ENCODE measurements around the gene RFPL3.

RFPL3 gene

DNA sequence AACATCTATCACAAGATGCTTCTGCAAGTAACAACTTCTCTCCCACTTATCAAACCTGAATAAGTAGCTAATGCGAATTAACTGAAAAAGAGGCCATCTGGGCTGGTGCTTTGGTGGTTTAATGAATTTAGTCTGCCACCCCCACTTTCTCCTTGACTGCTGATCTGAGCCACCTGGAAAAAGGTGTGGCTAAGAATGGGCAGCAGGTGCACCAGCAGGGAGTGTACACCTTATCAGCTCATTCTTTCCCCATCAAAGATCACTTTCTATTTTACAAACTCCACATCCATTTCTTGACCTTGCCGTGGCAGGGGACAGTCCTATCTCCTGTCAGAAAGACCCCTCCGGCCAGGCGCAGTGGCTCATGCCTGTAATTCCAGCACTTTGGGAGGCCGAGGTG, 6.5 kb downstream of the RFPL3 start:
- H3K79me2 ChIP-seq (ENCODE audit: insufficient read depth, low read length): no peaks in the 10 kb centered on the region
- no peak overlapping the region for H3K4me2 ChIP-seq (ENCODE audit: insufficient read depth, low read length)
- no peak overlapping the region for H3K4me3 ChIP-seq (ENCODE audit: low read depth in 1 of 2, low read length in 2 of 2)
- H3K9ac ChIP-seq (ENCODE audit: low read depth, low read length): no peak overlapping the region
- no peak overlapping the region for H3K27ac ChIP-seq (ENCODE audit: low read length)
- no peaks in the 10 kb centered on the region for H3K9me3 ChIP-seq (ENCODE audit: insufficient read depth, low read length, severe bottlenecking)
- ATAC-seq (ENCODE audit: insufficient read depth, low read depth) (no peak), DNase-seq (no peak)
- H3K27me3 ChIP-seq (ENCODE audit: insufficient read depth, low read length, poor library complexity): no peaks in the 10 kb centered on the region
- no peaks in the 10 kb centered on the region for H3K36me3 ChIP-seq (ENCODE audit: insufficient read depth, low read length)
- H4K20me1 ChIP-seq (ENCODE audit: insufficient read depth, low read length): no peaks in the 10 kb centered on the region
- H3K4me1 ChIP-seq (ENCODE audit: insufficient read depth, low read length): no peaks in the 10 kb centered on the region
- H2AFZ ChIP-seq (ENCODE audit: low read depth, low read length): no peak overlapping the region
- TF ChIP-seq, protein P1, sequence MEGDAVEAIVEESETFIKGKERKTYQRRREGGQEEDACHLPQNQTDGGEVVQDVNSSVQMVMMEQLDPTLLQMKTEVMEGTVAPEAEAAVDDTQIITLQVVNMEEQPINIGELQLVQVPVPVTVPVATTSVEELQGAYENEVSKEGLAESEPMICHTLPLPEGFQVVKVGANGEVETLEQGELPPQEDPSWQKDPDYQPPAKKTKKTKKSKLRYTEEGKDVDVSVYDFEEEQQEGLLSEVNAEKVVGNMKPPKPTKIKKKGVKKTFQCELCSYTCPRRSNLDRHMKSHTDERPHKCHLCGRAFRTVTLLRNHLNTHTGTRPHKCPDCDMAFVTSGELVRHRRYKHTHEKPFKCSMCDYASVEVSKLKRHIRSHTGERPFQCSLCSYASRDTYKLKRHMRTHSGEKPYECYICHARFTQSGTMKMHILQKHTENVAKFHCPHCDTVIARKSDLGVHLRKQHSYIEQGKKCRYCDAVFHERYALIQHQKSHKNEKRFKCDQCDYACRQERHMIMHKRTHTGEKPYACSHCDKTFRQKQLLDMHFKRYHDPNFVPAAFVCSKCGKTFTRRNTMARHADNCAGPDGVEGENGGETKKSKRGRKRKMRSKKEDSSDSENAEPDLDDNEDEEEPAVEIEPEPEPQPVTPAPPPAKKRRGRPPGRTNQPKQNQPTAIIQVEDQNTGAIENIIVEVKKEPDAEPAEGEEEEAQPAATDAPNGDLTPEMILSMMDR (IDR thresholded peaks at IDR 0.05; ENCODE audit: borderline replicate concordance, extremely low read depth, low read length, poor library complexity, severe bottlenecking): no peak
- no peak for TF ChIP-seq EZH2 (IDR thresholded peaks at IDR 0.05; ENCODE audit: borderline replicate concordance, low read depth, low read length, severe bottlenecking)

DNA sequence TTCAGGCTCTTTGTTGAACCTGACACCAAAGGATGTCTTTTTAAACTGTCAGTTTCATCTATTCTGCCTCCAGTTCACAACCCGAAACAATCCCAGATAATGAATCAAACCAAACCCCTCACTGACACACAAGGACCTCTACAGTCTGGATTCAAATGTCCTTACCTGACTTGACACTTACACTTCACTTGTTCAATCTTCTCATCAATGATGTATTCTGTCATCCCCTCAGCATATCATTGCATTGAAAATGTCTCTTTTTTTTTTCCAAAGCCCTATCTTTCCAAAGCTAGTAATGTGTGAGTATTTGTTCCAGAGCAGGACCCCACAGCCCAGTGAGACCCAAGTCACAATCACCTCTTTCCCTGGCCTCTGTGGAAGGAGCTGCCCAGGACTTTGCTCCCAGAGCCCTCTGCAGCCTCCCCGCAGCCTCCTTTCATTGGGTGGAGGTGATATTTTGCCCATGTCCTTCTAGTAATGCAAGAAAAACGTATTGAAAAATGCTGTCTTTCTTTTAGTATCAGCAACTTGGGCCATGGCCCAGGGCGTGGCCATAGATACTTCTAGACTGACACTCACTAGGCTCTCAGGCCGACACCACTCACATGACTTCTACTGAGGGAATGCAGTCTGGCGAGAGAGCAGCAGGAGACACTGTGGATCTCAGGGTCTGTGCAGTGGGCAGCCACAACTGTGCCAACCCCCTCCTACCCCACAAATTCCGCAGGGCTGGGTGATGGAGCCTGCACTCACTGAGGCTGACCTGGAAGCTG, 18.2 kb downstream of the RFPL3 start:
- Histone ChIP-seq H3K27me3 (ENCODE audit: insufficient read depth, low read length, poor library complexity) (no peaks in the 10 kb centered on the region), H3K9me3 (ENCODE audit: insufficient read depth, low read length, severe bottlenecking) (no peaks in the 10 kb centered on the region), H3K36me3 (ENCODE audit: insufficient read depth, low read length) (no peaks in the 10 kb centered on the region), H3K4me3 (ENCODE audit: low read depth in 1 of 2, low read length in 2 of 2) (no peak overlapping the region), H4K20me1 (ENCODE audit: insufficient read depth, low read length) (no peaks in the 10 kb centered on the region), H3K9ac (ENCODE audit: low read depth, low read length) (no peak overlapping the region), H3K79me2 (ENCODE audit: insufficient read depth, low read length) (no peaks in the 10 kb centered on the region), H3K4me2 (ENCODE audit: insufficient read depth, low read length) (no peak overlapping the region), H3K4me1 (ENCODE audit: insufficient read depth, low read length) (no peaks in the 10 kb centered on the region), H3K27ac (ENCODE audit: low read length) (no peak overlapping the region), H2AFZ (ENCODE audit: low read depth, low read length) (no peak overlapping the region)
- ATAC-seq (ENCODE audit: insufficient read depth, low read depth) (no peak), DNase-seq (no peak)
- TF ChIP-seq, protein P1 (IDR thresholded peaks at IDR 0.05; ENCODE audit: borderline replicate concordance, extremely low read depth, low read length, poor library complexity, severe bottlenecking): no peak
- no peak for TF ChIP-seq EZH2 (IDR thresholded peaks at IDR 0.05; ENCODE audit: borderline replicate concordance, low read depth, low read length, severe bottlenecking)

DNA sequence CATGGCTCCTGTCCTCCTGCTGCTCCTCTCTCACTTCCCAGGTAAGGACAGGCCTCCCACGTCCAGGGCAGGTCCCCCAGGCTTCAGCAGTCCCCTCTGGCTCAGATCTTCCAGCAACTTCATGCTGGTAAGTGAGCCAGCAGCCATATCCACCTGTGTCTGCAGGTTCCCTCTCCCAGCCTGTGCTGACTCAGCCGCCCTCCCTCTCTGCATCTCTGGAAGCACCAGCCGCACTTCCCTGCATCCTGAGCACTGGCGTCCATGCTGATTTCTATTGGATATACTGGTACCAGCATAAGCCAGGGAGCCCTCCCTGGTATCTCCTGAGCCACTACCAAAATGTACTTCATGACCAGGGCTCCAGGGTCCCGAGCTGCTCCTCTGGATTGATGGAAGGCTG, 19.0 kb downstream of the RFPL3 start:
- no peak overlapping the region for H3K9ac ChIP-seq (ENCODE audit: low read depth, low read length)
- no peak for ATAC-seq (ENCODE audit: insufficient read depth, low read depth)
- no peaks in the 10 kb centered on the region for H4K20me1 ChIP-seq (ENCODE audit: insufficient read depth, low read length)
- no peak overlapping the region for H3K27ac ChIP-seq (ENCODE audit: low read length)
- H2AFZ ChIP-seq (ENCODE audit: low read depth, low read length): no peak overlapping the region
- no peaks in the 10 kb centered on the region for H3K27me3 ChIP-seq (ENCODE audit: insufficient read depth, low read length, poor library complexity)
- H3K36me3 ChIP-seq (ENCODE audit: insufficient read depth, low read length): no peaks in the 10 kb centered on the region
- H3K9me3 ChIP-seq (ENCODE audit: insufficient read depth, low read length, severe bottlenecking): no peaks in the 10 kb centered on the region
- H3K4me1 ChIP-seq (ENCODE audit: insufficient read depth, low read length): no peaks in the 10 kb centered on the region
- no peak overlapping the region for H3K4me3 ChIP-seq (ENCODE audit: low read depth in 1 of 2, low read length in 2 of 2)
- H3K79me2 ChIP-seq (ENCODE audit: insufficient read depth, low read length): no peaks in the 10 kb centered on the region
- no peak overlapping the region for H3K4me2 ChIP-seq (ENCODE audit: insufficient read depth, low read length)
- TF ChIP-seq, protein P1 (IDR thresholded peaks at IDR 0.05; ENCODE audit: borderline replicate concordance, extremely low read depth, low read length, poor library complexity, severe bottlenecking): no peak
- TF ChIP-seq EZH2 (IDR thresholded peaks at IDR 0.05; ENCODE audit: borderline replicate concordance, low read depth, low read length, severe bottlenecking): no peak
- no peak for DNase-seq

Data from DND-41 (cell line).